H1 (cell line): Measurements from ENCODE around the gene KAT8. TPM values are rescaled to one million over a fixed set of nuclear protein-coding genes. Genes with fewer than 3 reads are reported as not detected.

Experiments
- CTCF ChIA-PET: fragments of 300-600 bp; sonication (Branson Sonifier 250); formaldehyde crosslinking; loops from one replicate; lab custom pipeline; 2021; ENCODE audit not compliant: partially characterized antibody; lab: Charles Lee
- POLR2A ChIA-PET: fragments of 300-600 bp; sonication (Branson Sonifier 250); formaldehyde crosslinking; loops from one replicate; lab custom pipeline; 2021; ENCODE audit warnings: inconsistent platforms; ENCODE audit not compliant: partially characterized antibody; lab: Charles Lee
- DNase-seq, 2 experiments: peaks; one replicate each; pipeline versions ENCODE4 v3.0.0 to v3.0.0-alpha.2; 2010 to 2022; ENCODE audit warnings: low spot score in 2 of 2, low read depth in 1 of 2, mixed read lengths in 1 of 2
- FAIRE-seq: peaks from 2 replicates; lab custom pipeline; 2011; peaks lifted over from hg19 to GRCh38; lab: Jason Lieb, UNC
- H2AFZ ChIP-seq: 2 replicates; pipeline ENCODE4 v1.8.1; 2012; ENCODE audit warnings: low read length, inconsistent platforms
- H2AK5ac ChIP-seq: 2 replicates; pipeline ENCODE4 v1.6.1; 2013; ENCODE audit warnings: low read depth, low read length
- H2BK120ac ChIP-seq: replicated peaks from 2 replicates; pipeline ENCODE3; 2013; ENCODE audit warnings: low read depth, low read length, inconsistent platforms
- H2BK12ac ChIP-seq: 2 replicates; pipeline ENCODE4 v1.6.1; 2013; ENCODE audit warnings: low read depth, low read length
- H2BK15ac ChIP-seq: 2 replicates; pipeline ENCODE4 v1.6.1; 2013; ENCODE audit warnings: low read length
- H2BK20ac ChIP-seq: 2 replicates; pipeline ENCODE4 v1.6.1; 2013; ENCODE audit warnings: low read length
- H2BK5ac ChIP-seq: 2 replicates; pipeline ENCODE4 v1.6.1; 2013; ENCODE audit warnings: low read depth, low read length
- H3K14ac ChIP-seq: 2 replicates; pipeline ENCODE4 v1.6.1; 2013; ENCODE audit warnings: inconsistent platforms; ENCODE audit not compliant: insufficient read length
- H3K18ac ChIP-seq: 2 replicates; pipeline ENCODE4 v1.6.1; 2013; ENCODE audit warnings: low read length; ENCODE audit errors: extremely low read depth
- H3K23ac ChIP-seq: 2 replicates; pipeline ENCODE4 v1.6.1; 2013; ENCODE audit warnings: inconsistent platforms; ENCODE audit not compliant: insufficient read length
- H3K23me2 ChIP-seq: 2 replicates; pipeline ENCODE4 v1.6.1; 2013; ENCODE audit warnings: low read depth, low read length
- H3K27ac ChIP-seq: 2 replicates; pipeline ENCODE4 v1.6.1; 2011; ENCODE audit warnings: low read depth, low read length, inconsistent platforms
- H3K27me3 ChIP-seq, 4 experiments: replicated peaks in 1 of 4; 1 replicate in 1 of 4; 2 replicates in 3 of 4; pipeline versions ENCODE4 v1.6.1 to v1.8.1; 2011 to 2013; ENCODE audit warnings: low read length in 3 of 4, mild to moderate bottlenecking in 3 of 4, inconsistent platforms in 2 of 4, mixed read lengths in 2 of 4, moderate library complexity in 1 of 4; ENCODE audit not compliant: control insufficient read depth in 3 of 4, insufficient read depth in 3 of 4; ENCODE audit errors: extremely low read depth in 1 of 4
- H3K36me3 ChIP-seq, 4 experiments: 2 replicates each; pipeline versions ENCODE4 v1.6.1 to v1.8.1; 2011 to 2013; ENCODE audit warnings: mild to moderate bottlenecking in 4 of 4, low read length in 3 of 4, moderate library complexity in 2 of 4, control low read depth in 1 of 4, inconsistent platforms in 1 of 4; ENCODE audit not compliant: insufficient read depth in 4 of 4, control insufficient read depth in 2 of 4
- H3K4ac ChIP-seq: replicated peaks from 2 replicates; pipeline ENCODE3; 2013; ENCODE audit warnings: low read length, low read depth, mixed read lengths, inconsistent platforms; ENCODE audit not compliant: insufficient read length
- H3K4me1 ChIP-seq, 4 experiments: replicated peaks in 1 of 4; 1 replicate in 1 of 4; 2 replicates in 3 of 4; pipeline versions ENCODE4 v1.6.1 to v1.8.1; 2011 to 2013; ENCODE audit warnings: low read length in 3 of 4, inconsistent platforms in 2 of 4, mixed read lengths in 1 of 4; ENCODE audit not compliant: insufficient read depth in 4 of 4, control insufficient read depth in 3 of 4
- H3K4me2 ChIP-seq, 2 experiments: 2 replicates each; pipeline versions ENCODE4 v1.6.1 to v1.8.1; 2011 to 2013; ENCODE audit warnings: low read depth in 2 of 2, low read length in 2 of 2, control low read depth in 1 of 2, inconsistent platforms in 1 of 2, mild to moderate bottlenecking in 1 of 2; ENCODE audit not compliant: insufficient read depth in 1 of 2
- H3K4me3 ChIP-seq, 4 experiments: fragments of 200-600, 300-600 bp in 1 of 4; sonication (generic), shearing (Covaris generic), sonication (Bioruptor Twin) in 1 of 4; 2 replicates each; pipeline versions ENCODE4 v1.5.1 to v1.8.1; 2011 to 2016; ENCODE audit warnings: low read length in 4 of 4, low read depth in 3 of 4, control low read depth in 2 of 4, inconsistent platforms in 2 of 4, mild to moderate bottlenecking in 2 of 4, mixed read lengths in 1 of 4, moderate library complexity in 1 of 4; ENCODE audit not compliant: insufficient read depth in 2 of 4; ENCODE audit errors: extremely low read depth in 1 of 4
- H3K56ac ChIP-seq: replicated peaks from 2 replicates; pipeline ENCODE3; 2013; ENCODE audit warnings: low read depth, mild to moderate bottlenecking, mixed read lengths, low read length, inconsistent platforms; ENCODE audit not compliant: insufficient read length
- H3K79me1 ChIP-seq: 2 replicates; pipeline ENCODE4 v1.6.1; 2013; ENCODE audit warnings: low read depth, low read length, control low read depth
- H3K79me2 ChIP-seq, 2 experiments: 2 replicates each; pipeline versions ENCODE4 v1.6.1 to v1.8.1; 2012 to 2013; ENCODE audit warnings: low read length in 2 of 2, mild to moderate bottlenecking in 2 of 2, inconsistent platforms in 1 of 2; ENCODE audit not compliant: insufficient read depth in 2 of 2, control insufficient read depth in 1 of 2
- H3K9ac ChIP-seq, 4 experiments: replicated peaks in 1 of 4; 1 replicate in 1 of 4; 2 replicates in 3 of 4; pipeline versions ENCODE4 v1.6.1 to v1.8.1; 2011 to 2013; ENCODE audit warnings: low read depth in 3 of 4, low read length in 3 of 4, control low read depth in 2 of 4, mild to moderate bottlenecking in 2 of 4, moderate library complexity in 2 of 4, inconsistent platforms in 1 of 4; ENCODE audit errors: extremely low read depth in 1 of 4
- H3K9me3 ChIP-seq, 2 experiments: 2 replicates each; pipeline versions ENCODE4 v1.6.1 to v1.8.1; 2012 to 2013; ENCODE audit warnings: mild to moderate bottlenecking in 2 of 2, moderate library complexity in 2 of 2, control low read depth in 1 of 2, inconsistent platforms in 1 of 2, low read depth in 1 of 2, low read length in 1 of 2, mixed read lengths in 1 of 2; ENCODE audit not compliant: insufficient read depth in 2 of 2
- H4K20me1 ChIP-seq, 2 experiments: replicated peaks in 1 of 2; 2 replicates each; pipeline versions ENCODE3 to v1.8.1; 2011 to 2013; ENCODE audit warnings: inconsistent platforms in 2 of 2, low read length in 2 of 2, mild to moderate bottlenecking in 1 of 2; ENCODE audit not compliant: insufficient read depth in 2 of 2, control insufficient read depth in 1 of 2
- H4K5ac ChIP-seq: 2 replicates; pipeline ENCODE4 v1.6.1; 2013; ENCODE audit warnings: low read length, low read depth, mixed read lengths, inconsistent platforms; ENCODE audit not compliant: insufficient read length
- H4K8ac ChIP-seq: 2 replicates; pipeline ENCODE4 v1.8.0; 2013; ENCODE audit warnings: mild to moderate bottlenecking, moderate library complexity, low read length, inconsistent platforms; ENCODE audit not compliant: insufficient read depth; ENCODE audit errors: extremely low read depth
- H4K91ac ChIP-seq: replicated peaks from 2 replicates; pipeline ENCODE3; 2013; ENCODE audit warnings: low read length, mixed read lengths, inconsistent platforms; ENCODE audit not compliant: insufficient read length
- BRCA1 ChIP-seq: IDR thresholded peaks from 2 replicates; pipeline ENCODE4 v1.6.1; 2012; ENCODE audit warnings: low read depth, low read length, improper control_type of control experiment
- CHD1 ChIP-seq: IDR thresholded peaks from 2 replicates; pipeline ENCODE4 v1.6.1; 2012; ENCODE audit warnings: low read depth, low read length, improper control_type of control experiment
- CREB1 ChIP-seq: IDR thresholded peaks from 2 replicates; pipeline ENCODE4 v1.6.1; 2012; ENCODE audit warnings: inconsistent platforms
- E2F6 ChIP-seq: IDR thresholded peaks from 2 replicates; pipeline ENCODE4 v1.6.1; 2012; ENCODE audit warnings: inconsistent platforms
- GABPA ChIP-seq: IDR thresholded peaks from 2 replicates; pipeline ENCODE4 v1.6.1; 2011; ENCODE audit warnings: mild to moderate bottlenecking, low read length, moderate library complexity, borderline replicate concordance; ENCODE audit not compliant: insufficient read depth
- HDAC2 ChIP-seq, 2 experiments: fragments of 300-600 bp in 1 of 2; sonication (generic) in 1 of 2; IDR thresholded peaks; 2 replicates each; pipeline ENCODE4 v1.6.1; 2011 to 2012; ENCODE audit warnings: low read depth in 2 of 2, low read length in 2 of 2, mild to moderate bottlenecking in 2 of 2, moderate library complexity in 2 of 2, borderline replicate concordance in 1 of 2, inconsistent platforms in 1 of 2
- RBBP5 ChIP-seq: IDR thresholded peaks from 2 replicates; pipeline ENCODE4 v1.7.1; 2012; ENCODE audit warnings: low read depth, mild to moderate bottlenecking, inconsistent platforms, low read length, moderate library complexity, borderline replicate concordance
- RFX5 ChIP-seq: IDR thresholded peaks from 2 replicates; pipeline ENCODE4 v1.6.1; 2011; ENCODE audit warnings: low read depth, low read length, improper control_type of control experiment, borderline replicate concordance
- RXRA ChIP-seq: IDR thresholded peaks from 2 replicates; pipeline ENCODE4 v1.6.1; 2011; ENCODE audit warnings: low read depth, mild to moderate bottlenecking, low read length, moderate library complexity; ENCODE audit not compliant: insufficient read depth
- SAP30 ChIP-seq: fragments of 300-600 bp; sonication (generic); IDR thresholded peaks from 2 replicates; pipeline ENCODE4 v1.7.1; 2012; ENCODE audit warnings: low read length, moderate library complexity, mild to moderate bottlenecking, inconsistent platforms; ENCODE audit not compliant: insufficient read depth, insufficient replicate concordance
- SIRT6 ChIP-seq: IDR thresholded peaks from one replicate; pipeline ENCODE4 v1.7.1; 2012; ENCODE audit warnings: low read length, inconsistent platforms
- SP1 ChIP-seq: IDR thresholded peaks from 2 replicates; pipeline ENCODE4 v1.6.1; 2011; ENCODE audit warnings: low read depth, low read length
- SUZ12 ChIP-seq: fragments of 200-600 bp; sonication (generic); IDR thresholded peaks from 2 replicates; pipeline ENCODE4 v1.6.1; 2012; ENCODE audit warnings: mild to moderate bottlenecking, inconsistent platforms, low read length, moderate library complexity, mixed read lengths
- WGBS, 2 experiments: shearing (Covaris generic) in 1 of 2; methylation state at CpG; one replicate each; pipeline versions ENCODE4 v1.1.6 to v1.1.7; 2013 to 2015; ENCODE audit warnings: low lambda C conversion rate in 2 of 2, mixed read lengths in 2 of 2, inconsistent platforms in 1 of 2, low coverage in 1 of 2, missing lambda C conversion rate in 1 of 2; ENCODE audit not compliant: insufficient replicate concordance in 2 of 2, insufficient coverage in 1 of 2, insufficient read length in 1 of 2; ENCODE audit errors: extremely low coverage in 1 of 2, missing lambda C conversion rate in 1 of 2; 5-methylcytosine and 5-hydroxymethylcytosine counted together
- polyA plus RNA-seq, 7 experiments: library from polyadenylated mRNA; depleted of rRNA in 3 of 7; stranded (reverse) in 5 of 7; unstranded in 2 of 7; fragments of >200 nt in 5 of 7; fragments of 200-250 nt in 2 of 7; gene quantifications; 1 replicate in 5 of 7; 2 replicates in 1 of 7; 4 replicates in 1 of 7; pipeline versions ENCODE4 v1.2.1 to v1.2.3, GENCODE V29; 2011 to 2013; ENCODE audit warnings: missing spikeins in 2 of 7, mixed read lengths in 2 of 7
- total RNA-seq: library from RNA; stranded (reverse); fragmentation: NEBNext Ultra II Directional; extraction: Animal tissue kit (Norgen Biotek cat#: 25700); gene quantifications from 2 replicates; pipeline ENCODE4 v1.2.1, GENCODE V29; 2021

Gene KAT8
- total and polyA plus RNA-seq, 2 of the 8 experiments (the other 6 are each of a cell fraction or from before 2014, with no cell fraction given) = 52.6 to 61.6 TPM

GRCh38 chr16:31168848-31169247 is 51.4 kb downstream of the KAT8 start:
- no peak overlapping the region for H4K5ac ChIP-seq
- no peak overlapping the region for H3K9ac ChIP-seq
- H3K27me3 ChIP-seq = no peaks in the 10 kb centered on the region; a peak in 1 of 7 replicates
- no peaks in the 10 kb centered on the region for H4K20me1 ChIP-seq
- H3K23ac ChIP-seq = no peak overlapping the region
- 0 out of 2 replicates have a peak, but pooled peaks cover 3% of the 10 kb centered on the region for H3K23me2 ChIP-seq
- no peaks in the 10 kb centered on the region for H3K79me2 ChIP-seq
- no peak overlapping the region for H3K4me2 ChIP-seq
- no peak overlapping the region for H2BK5ac ChIP-seq
- H3K79me1 ChIP-seq = no peaks in the 10 kb centered on the region
- H3K36me3 ChIP-seq = no peaks in the 10 kb centered on the region
- H3K4ac ChIP-seq = no peak overlapping the region
- WGBS, 2 experiments = 86% methylated on average over 1 of the region's 2 CpGs; no CpG with 5 or more reads in 1 of the 2 experiments
- H3K4me1 ChIP-seq = peaks cover 0 to 3% (median 0%) of the 10 kb centered on the region in 4 experiments; a peak in 1 of 7 replicates
- H3K14ac ChIP-seq = no peak overlapping the region
- FAIRE-seq (no peak), DNase-seq (no peak)
- H4K91ac ChIP-seq = no peak overlapping the region
- no peak overlapping the region for H2BK20ac ChIP-seq
- no peak overlapping the region for H4K8ac ChIP-seq
- no peak overlapping the region; the same call in 1 of the 2 replicates for H3K18ac ChIP-seq
- H3K27ac ChIP-seq = no peak overlapping the region
- no peak overlapping the region for H2AFZ ChIP-seq
- H3K56ac ChIP-seq = no peak overlapping the region
- no peak overlapping the region for H2BK120ac ChIP-seq
- H2BK12ac ChIP-seq = 0 out of 2 replicates have a peak overlapping the region, but pooled peaks have one; percentile 7
- no peak overlapping the region for H2AK5ac ChIP-seq
- ChIA-PET CTCF (interaction anchor here (2.7 kb wide), 1 partner anchor 12 kb away, joined by 11 read pairs; no protein-coding TSS in a partner anchor), POLR2A (interaction anchor here (0.7 to 6.5 kb wide), 3 partner anchors 10 to 52 kb away, joined by 3 to 62 read pairs (median 3); partner anchors contain the start of gene FUS)
- no peak overlapping the region for H2BK15ac ChIP-seq
- H3K4me3 ChIP-seq = no peak overlapping the region
- H3K9me3 ChIP-seq = no peaks in the 10 kb centered on the region; a peak in 1 of 4 replicates
- TF ChIP-seq SIRT6 = no peak
- TF ChIP-seq SAP30 = no peak
- no peak for TF ChIP-seq CREB1
- TF ChIP-seq RBBP5 = no peak
- no peak for TF ChIP-seq CHD1
- no peak for TF ChIP-seq SP1
- no peak for TF ChIP-seq RXRA
- no peak for TF ChIP-seq GABPA
- no peak for TF ChIP-seq HDAC2 (IDR thresholded peaks at IDR 0.05; ENCODE audit: borderline replicate concordance in 1 of 2, low read depth in 2 of 2, low read length in 2 of 2)
- no peak for TF ChIP-seq SUZ12
- TF ChIP-seq RFX5 = no peak
- TF ChIP-seq E2F6 = no peak
- TF ChIP-seq BRCA1 = no peak
